DOHH2 (cell line): ENCODE data around the gene LRIG2.

Experiments
- H3F3A ChIP-seq: fragments of 200-600 bp; sonication (generic), shearing (Covaris generic); 2 replicates; pipeline ENCODE4 v1.6.0; 2016; ENCODE audit warnings: antibody characterized with exemption, mild to moderate bottlenecking; ENCODE audit not compliant: control insufficient read depth, insufficient read depth
- H3K27ac ChIP-seq: fragments of 200-600 bp; sonication (generic); 2 replicates; pipeline ENCODE4 v1.5.1; 2014; ENCODE audit warnings: low read depth, mild to moderate bottlenecking, low read length, moderate library complexity
- H3K27me3 ChIP-seq: fragments of 200-600 bp; sonication (generic); 2 replicates; pipeline ENCODE4 v1.6.1; 2014; ENCODE audit warnings: mild to moderate bottlenecking, low read length, mixed read lengths; ENCODE audit not compliant: control insufficient read depth
- H3K36me3 ChIP-seq: fragments of 200-600 bp; sonication (generic); 2 replicates; pipeline ENCODE4 v1.6.1; 2014; ENCODE audit warnings: mild to moderate bottlenecking, low read length, moderate library complexity, mixed read lengths; ENCODE audit not compliant: control insufficient read depth
- H3K4me1 ChIP-seq: fragments of 200-600 bp; sonication (generic); 2 replicates; pipeline ENCODE4 v1.6.1; 2014; ENCODE audit warnings: mild to moderate bottlenecking, low read length, mixed read lengths; ENCODE audit not compliant: control insufficient read depth
- H3K4me2 ChIP-seq: fragments of 200-600 bp; sonication (generic); 2 replicates; pipeline ENCODE4 v1.6.0; 2014; ENCODE audit warnings: mild to moderate bottlenecking, low read length, moderate library complexity
- H3K4me3 ChIP-seq: fragments of 200-600 bp; sonication (generic); 2 replicates; pipeline ENCODE4 v1.5.1; 2014; ENCODE audit warnings: mild to moderate bottlenecking, low read length, mixed read lengths
- H3K79me2 ChIP-seq: fragments of 200-600 bp; sonication (generic); 2 replicates; pipeline ENCODE4 v1.6.1; 2014; ENCODE audit warnings: mild to moderate bottlenecking, low read length, mixed read lengths; ENCODE audit not compliant: control insufficient read depth
- H3K9me2 ChIP-seq: fragments of 200-600 bp; sonication (generic); replicated peaks from 2 replicates; pipeline ENCODE4 v1.6.1; 2014; ENCODE audit warnings: mild to moderate bottlenecking, low read length, mixed read lengths; ENCODE audit not compliant: control insufficient read depth
- H3K9me3 ChIP-seq: fragments of 200-600 bp; sonication (generic); 2 replicates; pipeline ENCODE4 v1.6.1; 2014; ENCODE audit warnings: antibody characterized with exemption, low read length, mixed read lengths; ENCODE audit not compliant: control insufficient read depth, insufficient read depth
- H4K20me1 ChIP-seq: fragments of 200-600 bp; sonication (generic); 2 replicates; pipeline ENCODE4 v1.6.0; 2014; ENCODE audit warnings: low read depth, mild to moderate bottlenecking, antibody characterized with exemption, low read length, moderate library complexity; ENCODE audit not compliant: control insufficient read depth, insufficient read depth
- CTCF ChIP-seq: fragments of 200-600 bp; sonication (generic); IDR thresholded peaks from one replicate; pipeline ENCODE4 v1.5.1; 2014; ENCODE audit warnings: antibody characterized with exemption, mild to moderate bottlenecking, low read depth, low read length; ENCODE audit not compliant: poor library complexity, severe bottlenecking
- EZH2phosphoT487 ChIP-seq: fragments of 200-600 bp; sonication (generic); IDR thresholded peaks from 2 replicates; pipeline ENCODE4 v1.6.1; 2017; ENCODE audit warnings: borderline replicate concordance, mild to moderate bottlenecking, antibody characterized with exemption, low read length, moderate library complexity, mixed read lengths

LRIG2 gene

GRCh38 chr1:113088972-113089371 is 16.0 kb downstream of the LRIG2 start:
- peaks cover 44% of the 10 kb centered on the region for H3K79me2 ChIP-seq
- no peak overlapping the region for H3K27ac ChIP-seq
- H3K27me3 ChIP-seq = no peaks in the 10 kb centered on the region
- no peaks in the 10 kb centered on the region for H3F3A ChIP-seq
- no peaks in the 10 kb centered on the region for H3K9me3 ChIP-seq
- peaks cover 13% of the 10 kb centered on the region for H3K36me3 ChIP-seq
- H4K20me1 ChIP-seq = peaks cover 4% of the 10 kb centered on the region; the same call in 1 of the 2 replicates
- no peak overlapping the region for H3K4me2 ChIP-seq
- no peaks in the 10 kb centered on the region for H3K4me1 ChIP-seq
- TF ChIP-seq EZH2phosphoT487 (no peak), CTCF (no peak)
- H3K9me2 ChIP-seq = no peaks in the 10 kb centered on the region
- H3K4me3 ChIP-seq = no peak overlapping the region

- no peak for TF ChIP-seq EZH2phosphoT487
- no peak for TF ChIP-seq CTCF
- Histone ChIP-seq H3K36me3 (peaks cover 21% of the 10 kb centered on the region), H3K27me3 (no peaks in the 10 kb centered on the region), H3K4me3 (no peak overlapping the region), H3K9me2 (no peaks in the 10 kb centered on the region), H3K9me3 (no peaks in the 10 kb centered on the region), H4K20me1 (peaks cover 4% of the 10 kb centered on the region; the same call in 1 of the 2 replicates), H3F3A (no peaks in the 10 kb centered on the region), H3K4me1 (no peaks in the 10 kb centered on the region), H3K79me2 (peaks cover 38% of the 10 kb centered on the region), H3K4me2 (no peak overlapping the region), H3K27ac (no peak overlapping the region)
Observed at GRCh38 chr1:113090051-113090450, 17.1 kb downstream of the LRIG2 start.

- Histone ChIP-seq H3K4me1 (no peaks in the 10 kb centered on the region), H3K4me2 (no peak overlapping the region), H3K9me3 (no peaks in the 10 kb centered on the region), H3K9me2 (no peaks in the 10 kb centered on the region), H3F3A (no peaks in the 10 kb centered on the region), H3K36me3 (peaks cover 39% of the 10 kb centered on the region), H3K27ac (no peak overlapping the region), H3K79me2 (peaks cover 23% of the 10 kb centered on the region), H3K4me3 (no peak overlapping the region), H3K27me3 (no peaks in the 10 kb centered on the region), H4K20me1 (no peaks in the 10 kb centered on the region)
- no peak for TF ChIP-seq CTCF
- TF ChIP-seq EZH2phosphoT487 = no peak
Observed at GRCh38 chr1:113091988-113092594, 19.1 kb downstream of the LRIG2 start.
